Nephron progenitor cell (in vitro differentiated cells): ENCODE data around the gene SUSD1.

Experiments
- DNase-seq: peaks from one replicate; pipeline ENCODE4 v3.0.0; 2021
- H3K27ac Mint-ChIP-seq: 2 replicates; pipeline ENCODE4 v1.8.0; 2021; ENCODE audit warnings: mild to moderate bottlenecking, moderate library complexity, mixed read lengths
- H3K27me3 Mint-ChIP-seq: 2 replicates; pipeline ENCODE4 v1.8.0; 2021; ENCODE audit warnings: mild to moderate bottlenecking, low read depth, mixed read lengths; ENCODE audit not compliant: poor library complexity
- H3K36me3 Mint-ChIP-seq: 2 replicates; pipeline ENCODE4 v1.8.0; 2021; ENCODE audit warnings: low read depth, mixed read lengths
- H3K4me1 Mint-ChIP-seq: 2 replicates; pipeline ENCODE4 v1.8.0; 2021; ENCODE audit warnings: mixed read lengths
- H3K4me3 Mint-ChIP-seq: 2 replicates; pipeline ENCODE4 v1.8.0; 2021; ENCODE audit warnings: mild to moderate bottlenecking, moderate library complexity, mixed read lengths
- H3K9me3 Mint-ChIP-seq: 2 replicates; pipeline ENCODE4 v1.8.0; 2021; ENCODE audit warnings: mild to moderate bottlenecking, moderate library complexity, mixed read lengths
- TF ChIP-seq, protein P1 (sequence below): fragments of 200-600 bp; sonication (generic); IDR thresholded peaks from 2 replicates; pipeline ENCODE4 v1.5.0; 2021; ENCODE audit warnings: antibody characterized with exemption

Gene SUSD1

DNA sequence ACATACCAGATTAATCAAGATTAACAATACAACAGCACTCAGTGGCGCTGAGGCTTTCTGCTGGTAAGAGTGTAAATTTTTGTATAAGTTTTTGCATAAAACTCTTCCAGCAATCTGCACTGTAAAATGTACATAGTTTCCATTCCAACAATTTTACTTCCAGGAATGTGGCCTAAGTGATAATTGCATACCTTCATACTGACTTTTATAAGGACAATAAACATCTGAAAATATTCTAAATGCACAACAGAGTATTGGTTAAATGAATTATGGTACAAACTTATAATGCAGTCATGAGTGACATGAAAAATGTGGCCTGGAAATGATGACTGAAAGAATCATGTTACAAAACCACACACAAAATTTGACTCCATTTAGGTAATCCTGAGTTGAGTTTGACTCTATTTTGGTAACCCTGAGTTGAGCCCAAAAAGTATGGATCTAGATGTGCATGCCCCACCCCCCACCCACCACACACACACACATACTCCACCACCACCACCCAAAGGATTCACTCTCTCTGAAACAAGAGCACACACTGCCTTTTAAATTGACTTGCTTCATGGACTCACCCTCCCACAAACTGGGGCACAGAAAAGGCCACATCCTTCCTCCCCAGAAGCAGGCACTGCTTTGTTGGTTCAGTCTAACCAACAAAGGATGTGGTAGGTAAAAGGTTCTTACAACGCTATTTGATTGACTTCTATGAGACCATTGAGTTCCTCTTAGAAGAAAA, 137.6 kb downstream of the SUSD1 start:
- Mint-ChIP-seq H3K4me1 (peaks cover 19% of the 10 kb centered on the region), H3K27ac (peak overlapping the region; percentile 57), H3K4me3 (no peak overlapping the region), H3K27me3 (peaks cover 2% of the 10 kb centered on the region), H3K36me3 (peaks cover 55% of the 10 kb centered on the region), H3K9me3 (no peaks in the 10 kb centered on the region)
- no peak for DNase-seq
- TF ChIP-seq, protein P1, sequence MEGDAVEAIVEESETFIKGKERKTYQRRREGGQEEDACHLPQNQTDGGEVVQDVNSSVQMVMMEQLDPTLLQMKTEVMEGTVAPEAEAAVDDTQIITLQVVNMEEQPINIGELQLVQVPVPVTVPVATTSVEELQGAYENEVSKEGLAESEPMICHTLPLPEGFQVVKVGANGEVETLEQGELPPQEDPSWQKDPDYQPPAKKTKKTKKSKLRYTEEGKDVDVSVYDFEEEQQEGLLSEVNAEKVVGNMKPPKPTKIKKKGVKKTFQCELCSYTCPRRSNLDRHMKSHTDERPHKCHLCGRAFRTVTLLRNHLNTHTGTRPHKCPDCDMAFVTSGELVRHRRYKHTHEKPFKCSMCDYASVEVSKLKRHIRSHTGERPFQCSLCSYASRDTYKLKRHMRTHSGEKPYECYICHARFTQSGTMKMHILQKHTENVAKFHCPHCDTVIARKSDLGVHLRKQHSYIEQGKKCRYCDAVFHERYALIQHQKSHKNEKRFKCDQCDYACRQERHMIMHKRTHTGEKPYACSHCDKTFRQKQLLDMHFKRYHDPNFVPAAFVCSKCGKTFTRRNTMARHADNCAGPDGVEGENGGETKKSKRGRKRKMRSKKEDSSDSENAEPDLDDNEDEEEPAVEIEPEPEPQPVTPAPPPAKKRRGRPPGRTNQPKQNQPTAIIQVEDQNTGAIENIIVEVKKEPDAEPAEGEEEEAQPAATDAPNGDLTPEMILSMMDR: no peak

DNA sequence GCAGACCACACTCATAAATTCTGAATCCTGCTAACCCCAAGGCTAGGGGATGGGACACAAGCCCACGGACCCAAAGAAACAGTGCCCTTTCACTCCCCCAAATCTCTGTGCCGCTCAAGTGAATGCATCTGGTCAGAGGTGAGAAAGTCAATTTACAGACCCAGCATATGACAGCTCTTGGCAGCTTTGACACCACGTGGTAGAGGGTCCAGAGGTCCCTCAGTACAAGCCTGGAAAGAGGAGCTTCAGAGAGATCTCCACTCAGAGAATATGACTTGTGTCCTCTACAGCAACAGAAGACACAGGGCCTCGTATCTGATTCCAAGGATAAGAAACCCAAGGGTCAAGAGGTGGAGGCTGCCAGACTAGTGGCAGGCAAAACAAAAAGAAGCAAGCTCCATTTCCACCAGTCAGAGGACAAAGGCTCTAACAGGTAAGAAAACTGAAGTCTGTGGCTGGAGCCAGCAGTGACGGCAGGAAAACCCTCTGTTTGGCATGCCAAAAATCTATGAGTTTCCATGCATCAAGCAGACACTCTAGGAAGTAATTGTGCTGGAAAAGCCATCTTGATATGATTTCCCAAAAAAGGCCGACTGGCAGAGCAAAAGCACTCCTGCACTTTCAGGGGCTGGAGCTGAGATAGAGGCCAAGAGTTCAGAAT, 139.8 kb downstream of the SUSD1 start:
- peak overlapping the region; percentile 81 for H3K27ac Mint-ChIP-seq
- peaks cover 14% of the 10 kb centered on the region for H3K4me1 Mint-ChIP-seq
- peaks cover 2% of the 10 kb centered on the region for H3K27me3 Mint-ChIP-seq
- H3K36me3 Mint-ChIP-seq: peaks cover 41% of the 10 kb centered on the region
- H3K9me3 Mint-ChIP-seq: no peaks in the 10 kb centered on the region
- no peak for DNase-seq
- no peak overlapping the region for H3K4me3 Mint-ChIP-seq
- TF ChIP-seq, protein P1: no peak

DNA sequence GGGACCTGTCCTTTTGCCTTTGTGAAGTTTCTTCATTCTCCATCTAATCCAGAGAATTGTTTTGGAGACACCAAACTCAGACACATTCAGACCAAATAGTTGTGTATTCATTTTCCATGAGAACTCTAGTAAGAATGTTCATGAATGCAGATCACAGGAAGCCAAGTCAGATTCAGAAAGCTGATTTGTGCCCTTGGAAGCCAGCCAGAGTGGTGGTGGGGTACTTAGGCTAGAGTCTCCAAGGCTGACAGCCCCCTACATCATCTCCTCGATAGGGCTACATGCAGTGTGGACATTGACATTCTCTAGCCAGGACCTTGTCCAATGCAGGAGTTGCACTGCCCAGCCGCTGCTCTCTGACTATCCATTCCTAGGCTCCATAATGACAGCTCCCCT, 140.9 kb downstream of the SUSD1 start:
- no peak for DNase-seq
- H3K4me1 Mint-ChIP-seq: peaks cover 21% of the 10 kb centered on the region
- H3K4me3 Mint-ChIP-seq: no peak overlapping the region
- no peak overlapping the region for H3K27ac Mint-ChIP-seq
- peaks cover 30% of the 10 kb centered on the region for H3K36me3 Mint-ChIP-seq
- H3K9me3 Mint-ChIP-seq: no peaks in the 10 kb centered on the region
- no peaks in the 10 kb centered on the region for H3K27me3 Mint-ChIP-seq
- TF ChIP-seq, protein P1: no peak

DNA sequence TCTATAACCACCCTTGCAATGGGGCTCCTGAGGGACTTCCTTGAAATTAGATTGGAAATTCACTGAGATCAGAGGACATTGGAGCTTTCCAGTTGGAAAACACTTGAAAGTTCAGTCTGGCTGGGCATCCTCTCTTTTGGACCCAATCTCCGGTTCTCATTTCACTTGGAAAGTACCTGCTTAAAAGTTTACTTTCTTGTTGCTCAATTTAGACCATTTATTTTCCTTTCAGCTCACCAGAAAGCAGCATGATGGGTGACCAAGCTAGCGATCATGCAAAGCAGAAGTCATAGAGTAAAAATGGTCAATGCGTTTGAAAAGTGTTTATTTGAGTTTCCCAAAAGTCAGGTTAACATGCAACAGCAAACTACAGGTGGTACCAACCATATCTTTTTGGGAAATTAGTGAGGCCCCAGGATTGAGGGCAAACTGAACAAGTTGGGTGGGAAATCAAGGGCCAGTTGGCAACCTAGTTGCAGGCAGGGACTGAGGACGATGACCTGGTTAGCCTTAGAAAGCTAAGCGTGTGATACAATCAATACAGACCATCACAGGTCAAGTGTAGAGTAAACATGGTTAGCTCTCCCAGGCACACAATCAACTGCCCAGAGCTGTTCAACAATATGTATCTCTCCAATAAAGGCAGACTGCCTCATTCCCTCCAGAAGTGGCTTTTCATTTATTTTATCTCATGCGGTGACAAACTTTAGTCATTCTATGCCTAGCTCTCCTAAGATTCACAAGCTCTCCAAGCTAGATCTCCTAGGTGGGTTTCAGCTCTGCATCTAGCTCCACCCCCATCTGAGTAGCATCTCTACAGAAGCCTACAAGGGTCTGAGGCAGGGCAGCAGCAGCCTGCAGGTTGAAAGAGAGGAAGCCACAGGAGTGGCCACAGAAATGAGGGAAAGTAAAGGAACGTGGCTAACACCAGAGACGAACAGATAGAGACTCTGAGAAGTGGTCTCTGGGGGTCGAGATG, 141.6 kb downstream of the SUSD1 start:
- no peak for DNase-seq

DNA sequence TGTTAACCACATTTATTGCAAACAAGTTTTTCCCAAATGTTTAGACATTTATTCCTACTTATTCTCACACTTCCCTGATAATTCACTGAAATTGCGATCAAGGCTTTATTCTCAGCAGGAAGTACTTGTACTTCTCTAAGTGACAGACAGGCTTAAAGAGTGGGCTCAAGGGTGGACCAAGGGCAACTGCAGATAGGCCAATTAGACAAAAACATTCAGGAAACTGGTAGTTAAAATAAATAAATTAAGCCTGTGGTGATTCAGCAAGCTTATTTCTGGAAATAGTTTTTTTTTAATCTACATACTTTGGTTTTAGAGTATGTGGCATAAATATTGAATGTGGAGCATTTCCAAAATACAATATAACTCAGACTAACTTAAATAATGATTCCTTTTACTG, 142.4 kb downstream of the SUSD1 start:
- no peak for DNase-seq
- H3K9me3 Mint-ChIP-seq: no peaks in the 10 kb centered on the region
- H3K27ac Mint-ChIP-seq: no peak overlapping the region
- H3K4me3 Mint-ChIP-seq: no peak overlapping the region
- peaks cover 20% of the 10 kb centered on the region for H3K4me1 Mint-ChIP-seq
- TF ChIP-seq, protein P1: no peak
- H3K36me3 Mint-ChIP-seq: peaks cover 18% of the 10 kb centered on the region
- no peaks in the 10 kb centered on the region for H3K27me3 Mint-ChIP-seq

More for the DNA sequence above, 141.6 kb downstream of the SUSD1 start:
- Mint-ChIP-seq H3K27ac (no peak overlapping the region), H3K27me3 (no peaks in the 10 kb centered on the region), H3K4me1 (peaks cover 21% of the 10 kb centered on the region), H3K4me3 (no peak overlapping the region), H3K36me3 (peaks cover 24% of the 10 kb centered on the region), H3K9me3 (no peaks in the 10 kb centered on the region)
- TF ChIP-seq, protein P1: no peak
